Measurements from ENCODE around the gene MMRN2.
"Not testable (repeated sequence)": the region's sequence is repeated elsewhere in the genome, so short reads cannot be mapped to it uniquely, and the experiment has no call there.

MMRN2 gene

GRCh38 chr10:86957471-86958115, at the start of gene MMRN2:
MMRN2 (minus strand) TSS chr10:86957615; CDS start chr10:86957541, 74 bp downstream.
- no peak for DNase-seq

- not testable (repeated sequence) for DNase-seq
Observed at GRCh38 chr10:87007124-87007523, 49.7 kb upstream of the MMRN2 start.

- DNase-seq = no peak
Observed at GRCh38 chr10:87000491-87000890, 43.1 kb upstream of the MMRN2 start.

GRCh38 chr10:86999802-87000403, 42.5 kb upstream of the MMRN2 start:
- not testable (repeated sequence) for DNase-seq

- DNase-seq = no peak
Observed at GRCh38 chr10:86992929-86993328, 35.5 kb upstream of the MMRN2 start.

GRCh38 chr10:86992456-86992855, 35.0 kb upstream of the MMRN2 start:
- no peak for DNase-seq

- DNase-seq = not testable (repeated sequence)
Observed at GRCh38 chr10:86991362-86991761, 33.9 kb upstream of the MMRN2 start.

- no peak for DNase-seq
Observed at GRCh38 chr10:86988520-86988919, 31.1 kb upstream of the MMRN2 start.

GRCh38 chr10:86984498-86984897, 27.1 kb upstream of the MMRN2 start:
- not testable (repeated sequence) for DNase-seq

- no peak for DNase-seq
Observed at GRCh38 chr10:86981716-86982115, 24.3 kb upstream of the MMRN2 start.

- not testable (repeated sequence) for DNase-seq
Observed at GRCh38 chr10:86981020-86981419, 23.6 kb upstream of the MMRN2 start.

GRCh38 chr10:86979977-86980448, 22.6 kb upstream of the MMRN2 start:
- DNase-seq = no peak

GRCh38 chr10:86979296-86979818, 21.9 kb upstream of the MMRN2 start:
- DNase-seq = no peak

- not testable (repeated sequence) for DNase-seq
Observed at GRCh38 chr10:86978457-86978856, 21.0 kb upstream of the MMRN2 start.

GRCh38 chr10:86976362-86977056, 19.1 kb upstream of the MMRN2 start:
- DNase-seq = no peak

- DNase-seq = no peak
Observed at GRCh38 chr10:86974484-86974883, 17.1 kb upstream of the MMRN2 start.

GRCh38 chr10:86972613-86973380, 15.4 kb upstream of the MMRN2 start:
- DNase-seq = no peak

GRCh38 chr10:86971232-86971991, 14.0 kb upstream of the MMRN2 start:
- DNase-seq = peak; percentile 86 to 88

GRCh38 chr10:86970982-86971231, 13.5 kb upstream of the MMRN2 start:
- DNase-seq = no peak

- no peak for DNase-seq
Observed at GRCh38 chr10:86970162-86970981, 13.0 kb upstream of the MMRN2 start.

GRCh38 chr10:86969421-86970041, 12.1 kb upstream of the MMRN2 start:
- no peak for DNase-seq

Data from activated CD4-positive, alpha-beta T cell treated with anti-CD3 and anti-CD28 coated beads for 4 hours (primary cell).